Astrocyte (in vitro differentiated cells and primary cell): ENCODE data around the gene DPPA5. TPM values are rescaled to one million over a fixed set of nuclear protein-coding genes. Genes with fewer than 3 reads are reported as not detected.
"Not testable (repeated sequence)": the region's sequence is repeated elsewhere in the genome, so short reads cannot be mapped to it uniquely, and the experiment has no call there.

Experiments
- DNase-seq: peaks from one replicate; pipeline ENCODE4 v3.0.0-alpha.2; 2010; ENCODE audit warnings: low read depth
- FAIRE-seq: peaks from 2 replicates; lab custom pipeline; 2011; peaks lifted over from hg19 to GRCh38; lab: Jason Lieb, UNC
- H2AFZ ChIP-seq: 2 replicates; pipeline ENCODE4 v1.6.0; 2012; ENCODE audit warnings: low read depth, low read length, inconsistent platforms
- H3K27ac ChIP-seq: 2 replicates; pipeline ENCODE4 v1.5.1; 2011; ENCODE audit warnings: low read depth, low read length, inconsistent platforms
- H3K27me3 ChIP-seq: 2 replicates; pipeline ENCODE4 v1.6.0; 2011; ENCODE audit warnings: low read length, inconsistent platforms; ENCODE audit not compliant: insufficient read depth
- H3K36me3 ChIP-seq: 2 replicates; pipeline ENCODE4 v1.5.1; 2011; ENCODE audit warnings: low read length, inconsistent platforms; ENCODE audit not compliant: insufficient read depth
- H3K4me1 ChIP-seq: 2 replicates; pipeline ENCODE4 v1.5.1; 2011; ENCODE audit warnings: low read length, inconsistent platforms; ENCODE audit not compliant: insufficient read depth
- H3K4me2 ChIP-seq: 2 replicates; pipeline ENCODE4 v1.6.0; 2012; ENCODE audit warnings: low read length, inconsistent platforms
- H3K4me3 ChIP-seq: 2 replicates; pipeline ENCODE4 v1.5.1; 2011; ENCODE audit warnings: low read depth, mild to moderate bottlenecking, low read length, inconsistent platforms; ENCODE audit not compliant: insufficient read depth
- H3K79me2 ChIP-seq: 2 replicates; pipeline ENCODE4 v1.6.0; 2012; ENCODE audit warnings: mild to moderate bottlenecking, low read length, inconsistent platforms; ENCODE audit not compliant: insufficient read depth
- H3K9ac ChIP-seq: 2 replicates; pipeline ENCODE4 v1.6.0; 2012; ENCODE audit warnings: mild to moderate bottlenecking, low read length, inconsistent platforms
- H3K9me3 ChIP-seq: 2 replicates; pipeline ENCODE4 v1.5.1; 2012; ENCODE audit warnings: low read depth, mild to moderate bottlenecking, low read length, inconsistent platforms; ENCODE audit not compliant: insufficient read depth
- H4K20me1 ChIP-seq: 2 replicates; pipeline ENCODE4 v1.6.0; 2012; ENCODE audit warnings: low read length, inconsistent platforms; ENCODE audit not compliant: insufficient read depth
- H3K27ac Mint-ChIP-seq: one replicate; pipeline ENCODE4 v1.8.0; 2021; ENCODE audit warnings: mild to moderate bottlenecking, mixed read lengths; ENCODE audit not compliant: unreplicated experiment
- H3K27me3 Mint-ChIP-seq: one replicate; pipeline ENCODE4 v1.8.0; 2021; ENCODE audit warnings: low read depth, mixed read lengths; ENCODE audit not compliant: unreplicated experiment
- H3K36me3 Mint-ChIP-seq: one replicate; pipeline ENCODE4 v1.8.0; 2021; ENCODE audit warnings: low read depth, mixed read lengths; ENCODE audit not compliant: unreplicated experiment
- H3K4me1 Mint-ChIP-seq: one replicate; pipeline ENCODE4 v1.8.0; 2021; ENCODE audit warnings: low read depth, mixed read lengths; ENCODE audit not compliant: unreplicated experiment
- H3K4me3 Mint-ChIP-seq: one replicate; pipeline ENCODE4 v1.8.0; 2021; ENCODE audit warnings: mild to moderate bottlenecking, moderate library complexity, mixed read lengths; ENCODE audit not compliant: unreplicated experiment
- H3K9me3 Mint-ChIP-seq: one replicate; pipeline ENCODE4 v1.8.0; 2021; ENCODE audit warnings: mild to moderate bottlenecking, mixed read lengths; ENCODE audit not compliant: unreplicated experiment
- CTCF ChIP-seq: IDR thresholded peaks from 2 replicates; pipeline ENCODE4 v1.5.1; 2011; ENCODE audit warnings: low read depth, mild to moderate bottlenecking, inconsistent platforms, low read length, moderate library complexity; ENCODE audit not compliant: insufficient read depth
- EZH2 ChIP-seq: IDR thresholded peaks from 2 replicates; pipeline ENCODE4 v1.6.1; 2012; ENCODE audit warnings: mild to moderate bottlenecking, low read length, inconsistent platforms; ENCODE audit not compliant: insufficient read depth
- total RNA-seq: library from RNA; stranded (reverse); gene quantifications from 2 replicates; pipeline ENCODE4 v1.2.1, GENCODE V29; 2021

Gene DPPA5
- total RNA-seq, 1 donor from 2014 or later: not detected

- H3K9me3 Mint-ChIP-seq: no peaks in the 10 kb centered on the region
- no peaks in the 10 kb centered on the region for H3K27me3 Mint-ChIP-seq
- Histone ChIP-seq H4K20me1 (no peaks in the 10 kb centered on the region), H3K27me3 (no peaks in the 10 kb centered on the region), H3K27ac (no peak overlapping the region), H3K4me1 (no peaks in the 10 kb centered on the region), H3K79me2 (no peaks in the 10 kb centered on the region), H3K4me3 (peak overlapping the region; percentile 64), H3K9me3 (no peaks in the 10 kb centered on the region), H3K4me2 (peak overlapping the region; percentile 91), H3K9ac (peak overlapping the region; percentile 76), H2AFZ (peak overlapping the region; percentile 90), H3K36me3 (no peaks in the 10 kb centered on the region)
- FAIRE-seq: no peak
- H3K4me1 Mint-ChIP-seq: no peaks in the 10 kb centered on the region
- TF ChIP-seq EZH2 (no peak), CTCF (no peak)
- no peak for DNase-seq
- H3K36me3 Mint-ChIP-seq: no peaks in the 10 kb centered on the region
- H3K4me3 Mint-ChIP-seq: peak overlapping the region; percentile 83
- H3K27ac Mint-ChIP-seq: no peak overlapping the region
Measured at GRCh38 chr6:73388433-73388799, 34.3 kb upstream of the DPPA5 start.

GRCh38 chr6:73382462-73383113, 28.5 kb upstream of the DPPA5 start:
- H3K4me1 ChIP-seq: no peaks in the 10 kb centered on the region
- no peak for TF ChIP-seq CTCF
- H3K9ac ChIP-seq: no peak overlapping the region
- DNase-seq (no peak), FAIRE-seq (no peak)
- H3K36me3 Mint-ChIP-seq: no peaks in the 10 kb centered on the region
- no peak overlapping the region for H3K4me2 ChIP-seq
- H2AFZ ChIP-seq: no peak overlapping the region
- no peak overlapping the region for H3K4me3 Mint-ChIP-seq
- H3K27ac Mint-ChIP-seq: no peak overlapping the region
- no peaks in the 10 kb centered on the region for H3K9me3 Mint-ChIP-seq
- H3K4me3 ChIP-seq: no peak overlapping the region
- no peaks in the 10 kb centered on the region for H3K79me2 ChIP-seq
- no peaks in the 10 kb centered on the region for H3K4me1 Mint-ChIP-seq
- H3K27me3 ChIP-seq: no peaks in the 10 kb centered on the region
- no peak overlapping the region for H3K27ac ChIP-seq
- H3K36me3 ChIP-seq: no peaks in the 10 kb centered on the region
- H3K9me3 ChIP-seq: no peaks in the 10 kb centered on the region
- H4K20me1 ChIP-seq: no peaks in the 10 kb centered on the region
- no peaks in the 10 kb centered on the region for H3K27me3 Mint-ChIP-seq

GRCh38 chr6:73381531-73381930, 27.5 kb upstream of the DPPA5 start:
- not testable (repeated sequence) for H4K20me1 ChIP-seq, FAIRE-seq, H3K27ac ChIP-seq, H3K36me3 ChIP-seq, H3K4me1 ChIP-seq, DNase-seq, H2AFZ ChIP-seq, H3K4me3 Mint-ChIP-seq, H3K4me2 ChIP-seq, H3K27ac Mint-ChIP-seq, H3K4me3 ChIP-seq, H3K36me3 Mint-ChIP-seq, H3K27me3 ChIP-seq, H3K9me3 ChIP-seq, H3K9me3 Mint-ChIP-seq, H3K79me2 ChIP-seq, H3K9ac ChIP-seq, H3K4me1 Mint-ChIP-seq, H3K27me3 Mint-ChIP-seq
